ENCODE measurements around the gene RNASEL.

DNA sequence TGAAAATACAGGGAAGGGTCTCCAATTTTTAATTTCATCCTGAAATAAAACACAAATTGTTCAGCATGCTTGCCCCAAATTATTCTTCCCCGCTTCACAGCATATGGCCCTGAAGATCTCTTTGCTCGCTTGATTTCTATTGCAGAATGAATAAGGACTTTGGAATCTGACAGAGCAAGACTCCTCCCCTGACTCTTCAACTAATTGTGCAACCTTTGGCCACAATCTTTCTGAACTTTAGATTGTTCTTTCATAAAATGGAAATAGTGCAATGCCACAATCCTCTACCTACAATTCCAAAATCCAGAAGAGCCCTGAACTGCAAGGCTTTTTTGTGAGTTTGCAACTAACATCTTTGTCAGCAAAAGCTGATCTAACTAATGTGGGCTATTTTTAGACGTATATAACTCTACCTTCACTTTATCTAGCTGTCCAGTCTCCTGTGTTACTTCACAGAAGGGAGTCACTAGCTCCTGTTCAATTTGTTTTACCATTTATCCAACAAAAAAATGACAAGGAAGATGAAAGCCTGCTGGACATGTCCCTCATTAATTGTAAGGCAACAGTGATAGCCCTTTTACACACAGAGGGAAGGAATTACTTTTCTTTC is 13.4 kb downstream of the RNASEL start:
- TF ChIP-seq, protein P1, sequence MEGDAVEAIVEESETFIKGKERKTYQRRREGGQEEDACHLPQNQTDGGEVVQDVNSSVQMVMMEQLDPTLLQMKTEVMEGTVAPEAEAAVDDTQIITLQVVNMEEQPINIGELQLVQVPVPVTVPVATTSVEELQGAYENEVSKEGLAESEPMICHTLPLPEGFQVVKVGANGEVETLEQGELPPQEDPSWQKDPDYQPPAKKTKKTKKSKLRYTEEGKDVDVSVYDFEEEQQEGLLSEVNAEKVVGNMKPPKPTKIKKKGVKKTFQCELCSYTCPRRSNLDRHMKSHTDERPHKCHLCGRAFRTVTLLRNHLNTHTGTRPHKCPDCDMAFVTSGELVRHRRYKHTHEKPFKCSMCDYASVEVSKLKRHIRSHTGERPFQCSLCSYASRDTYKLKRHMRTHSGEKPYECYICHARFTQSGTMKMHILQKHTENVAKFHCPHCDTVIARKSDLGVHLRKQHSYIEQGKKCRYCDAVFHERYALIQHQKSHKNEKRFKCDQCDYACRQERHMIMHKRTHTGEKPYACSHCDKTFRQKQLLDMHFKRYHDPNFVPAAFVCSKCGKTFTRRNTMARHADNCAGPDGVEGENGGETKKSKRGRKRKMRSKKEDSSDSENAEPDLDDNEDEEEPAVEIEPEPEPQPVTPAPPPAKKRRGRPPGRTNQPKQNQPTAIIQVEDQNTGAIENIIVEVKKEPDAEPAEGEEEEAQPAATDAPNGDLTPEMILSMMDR (IDR thresholded peaks at IDR 0.05), result no peak
- no peak for TF ChIP-seq POLR2A (IDR thresholded peaks at IDR 0.05)
